Measurements from ENCODE around the gene NFYC.

- TF ChIP-seq GATA2 (IDR thresholded peaks at IDR 0.05; ENCODE audit: low read depth, low read length) (no peak), GATA3 (IDR thresholded peaks at IDR 0.05; ENCODE audit: low read depth, low read length) (no peak)
These were observed 92.8 kb downstream of the NFYC start for GRCh38 chr1:40784141-40784770.

All from SH-SY5Y (cell line).